GM12864 (cell line): ENCODE results near the gene COPA.
A peak's percentile ranks its signal among the peaks of the same experiment; 100 is the strongest.

Experiments
- DNase-seq: peaks from one replicate; pipeline ENCODE4 v3.0.0-alpha.2; 2011; ENCODE audit warnings: low read depth
- H3K4me3 ChIP-seq: 2 replicates; pipeline ENCODE4 v1.5.1; 2011; ENCODE audit warnings: mild to moderate bottlenecking, low read depth, low read length, control low read depth
- TF ChIP-seq, protein P1 (sequence below): IDR thresholded peaks from 2 replicates; pipeline ENCODE4 v1.5.1; 2011; ENCODE audit warnings: low read depth, mild to moderate bottlenecking, moderate library complexity, low read length, control low read depth, inconsistent platforms; ENCODE audit errors: missing control alignments

COPA gene

DNA sequence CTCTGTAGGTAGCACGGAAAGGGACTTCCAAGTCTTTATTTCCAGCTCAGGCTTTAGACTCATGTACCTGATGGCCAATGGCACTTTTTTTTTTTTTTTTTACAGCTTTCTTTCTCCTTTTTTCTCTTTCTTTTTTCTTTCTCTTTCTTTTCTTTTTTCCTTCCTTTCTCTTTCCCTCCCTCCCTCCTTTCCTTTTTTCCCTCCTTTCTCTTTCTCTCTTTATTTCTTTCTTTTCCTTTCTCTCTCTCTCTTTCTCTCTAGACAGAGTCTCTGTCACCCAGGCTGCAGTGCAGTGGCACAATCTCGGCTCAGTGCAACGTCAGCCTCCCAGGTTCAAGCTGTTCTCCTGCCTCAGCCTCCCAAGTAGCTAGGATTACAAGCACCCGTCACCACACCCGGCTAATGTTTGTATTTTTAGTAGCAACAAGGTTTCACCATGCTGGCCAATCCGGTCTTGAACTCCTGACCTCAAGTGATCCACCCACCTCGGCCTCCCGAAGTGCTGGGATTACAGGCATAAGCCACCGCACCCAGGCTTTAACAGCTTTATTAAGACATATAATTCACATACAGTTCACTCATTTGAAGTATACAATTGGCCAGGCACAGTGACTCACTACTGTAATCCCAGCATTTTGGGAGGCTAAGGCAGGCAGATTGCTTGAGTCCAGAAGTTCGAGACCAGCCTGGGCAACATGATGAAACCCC, 75.6 kb downstream of the COPA start:
- H3K4me3 ChIP-seq = no peak overlapping the region
- TF ChIP-seq, protein P1, sequence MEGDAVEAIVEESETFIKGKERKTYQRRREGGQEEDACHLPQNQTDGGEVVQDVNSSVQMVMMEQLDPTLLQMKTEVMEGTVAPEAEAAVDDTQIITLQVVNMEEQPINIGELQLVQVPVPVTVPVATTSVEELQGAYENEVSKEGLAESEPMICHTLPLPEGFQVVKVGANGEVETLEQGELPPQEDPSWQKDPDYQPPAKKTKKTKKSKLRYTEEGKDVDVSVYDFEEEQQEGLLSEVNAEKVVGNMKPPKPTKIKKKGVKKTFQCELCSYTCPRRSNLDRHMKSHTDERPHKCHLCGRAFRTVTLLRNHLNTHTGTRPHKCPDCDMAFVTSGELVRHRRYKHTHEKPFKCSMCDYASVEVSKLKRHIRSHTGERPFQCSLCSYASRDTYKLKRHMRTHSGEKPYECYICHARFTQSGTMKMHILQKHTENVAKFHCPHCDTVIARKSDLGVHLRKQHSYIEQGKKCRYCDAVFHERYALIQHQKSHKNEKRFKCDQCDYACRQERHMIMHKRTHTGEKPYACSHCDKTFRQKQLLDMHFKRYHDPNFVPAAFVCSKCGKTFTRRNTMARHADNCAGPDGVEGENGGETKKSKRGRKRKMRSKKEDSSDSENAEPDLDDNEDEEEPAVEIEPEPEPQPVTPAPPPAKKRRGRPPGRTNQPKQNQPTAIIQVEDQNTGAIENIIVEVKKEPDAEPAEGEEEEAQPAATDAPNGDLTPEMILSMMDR = no peak
- no peak for DNase-seq

- TF ChIP-seq, protein P1 = no peak
- DNase-seq = no peak
- H3K4me3 ChIP-seq = no peak overlapping the region
Measured at GRCh38 chr1:160264795-160265307, 78.2 kb downstream of the COPA start.

- DNase-seq = peak; percentile 92
- peak within 1 kb of the TSS; percentile 95 for H3K4me3 ChIP-seq
- TF ChIP-seq, protein P1 = no peak
Measured at GRCh38 chr1:160261893-160262794, 80.9 kb downstream of the COPA start, which contains the start of gene DCAF8. TSS of gene DCAF8 (minus strand) at chr1:160262549. CDS start at chr1:160244008, 18,541 bp downstream.

- TF ChIP-seq, protein P1 = no peak
- peak overlapping the region; percentile 95 for H3K4me3 ChIP-seq
- DNase-seq = peak; percentile 30
Measured at GRCh38 chr1:160261556-160261892, 81.5 kb downstream of the COPA start.

DNA sequence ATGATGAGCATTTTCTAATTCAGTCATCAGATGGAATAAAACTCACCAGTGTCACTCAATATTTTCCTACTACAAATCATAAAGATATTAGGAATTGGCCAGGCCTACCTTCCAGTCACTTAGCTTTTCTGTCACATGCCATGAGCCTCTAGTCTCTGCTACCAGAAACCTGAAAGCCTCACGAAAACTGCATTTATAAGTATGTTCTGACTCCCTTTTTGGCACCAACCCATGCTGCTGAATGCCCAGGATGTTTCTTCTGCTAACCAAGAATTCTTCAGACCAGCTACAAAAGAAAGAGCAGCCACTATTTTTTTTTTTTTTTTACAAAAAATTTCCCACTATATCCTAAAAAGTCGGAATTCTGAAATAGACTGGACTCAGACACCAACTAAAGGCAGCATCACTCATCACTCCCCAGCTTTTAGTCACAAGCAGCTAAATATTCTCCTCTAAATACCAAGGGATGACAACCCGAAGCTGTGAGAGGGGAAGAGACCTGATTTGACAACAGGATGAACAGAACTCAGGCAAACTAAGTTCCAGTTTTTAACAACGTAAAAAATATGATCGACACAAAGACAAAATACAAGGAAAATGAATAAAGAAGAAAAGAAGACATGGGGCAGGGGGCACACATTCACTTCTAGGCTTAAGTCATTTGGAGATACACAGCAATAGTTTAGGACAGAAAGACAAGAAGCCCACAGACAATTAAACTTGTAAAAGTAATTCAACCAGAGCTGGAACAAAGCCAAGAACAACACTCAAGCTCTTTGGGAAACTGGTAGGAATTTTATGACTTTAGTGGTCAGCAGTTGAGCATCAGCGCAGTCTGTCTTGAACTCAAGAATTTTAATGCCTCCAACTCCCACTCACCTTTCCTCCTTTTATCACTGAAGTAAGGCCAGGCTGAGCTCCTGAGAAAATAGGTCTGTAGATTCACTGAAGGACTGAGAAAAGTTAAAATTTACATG, 82.4 kb downstream of the COPA start:
- TF ChIP-seq, protein P1 = no peak
- peak overlapping the region; percentile 95 for H3K4me3 ChIP-seq
- DNase-seq = no peak

DNA sequence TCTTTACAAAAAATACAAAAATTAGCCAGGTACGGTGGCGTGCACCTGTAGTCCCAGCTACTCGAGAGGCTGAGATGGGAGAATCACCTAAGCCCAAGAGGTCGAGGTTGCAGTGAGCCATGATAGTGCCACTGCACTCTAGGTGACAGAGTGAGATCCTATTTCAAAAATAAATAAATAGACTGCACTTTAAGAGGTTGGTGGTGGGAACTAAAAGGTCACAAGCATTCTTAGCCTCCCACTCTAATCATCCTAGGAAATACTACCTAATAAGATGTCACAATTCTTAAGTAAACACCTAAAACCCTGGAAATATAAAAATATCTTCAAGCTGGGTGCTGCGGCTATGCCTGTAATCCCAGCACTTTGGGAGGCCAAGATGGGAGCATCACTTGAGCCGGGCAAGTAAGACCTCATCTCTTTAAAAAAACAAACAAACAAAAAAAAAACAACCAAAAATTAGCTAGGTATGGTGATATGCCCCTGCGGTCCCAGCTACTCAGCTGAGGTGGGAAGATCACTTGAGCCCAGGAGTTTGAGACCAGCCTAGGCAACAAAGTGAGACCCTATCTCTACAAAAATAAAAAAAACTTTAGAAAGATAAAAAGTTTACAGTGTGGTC, 84.8 kb downstream of the COPA start:
- no peak overlapping the region for H3K4me3 ChIP-seq
- no peak for DNase-seq
- TF ChIP-seq, protein P1 = no peak
